ENCODE data around the gene INO80D.

GRCh38 chr2:205998583-205998982, 87.4 kb downstream of the INO80D start:
- TF ChIP-seq EZH2phosphoT487 (IDR thresholded peaks at IDR 0.05; ENCODE audit: borderline replicate concordance, low read length) (no peak), CTCF (conservative IDR thresholded peaks at IDR 0.05; ENCODE audit: low read depth, low read length) (no peak), EZH2 (IDR thresholded peaks at IDR 0.05; ENCODE audit: low read length, unreplicated experiment) (no peak)
